Measurements from ENCODE around the gene APC. TPM values are rescaled to one million over a fixed set of nuclear protein-coding genes. Genes with fewer than 3 reads are reported as not detected.

APC gene
- total RNA-seq, 1 donor from 2014 or later: 47.0 TPM

DNA sequence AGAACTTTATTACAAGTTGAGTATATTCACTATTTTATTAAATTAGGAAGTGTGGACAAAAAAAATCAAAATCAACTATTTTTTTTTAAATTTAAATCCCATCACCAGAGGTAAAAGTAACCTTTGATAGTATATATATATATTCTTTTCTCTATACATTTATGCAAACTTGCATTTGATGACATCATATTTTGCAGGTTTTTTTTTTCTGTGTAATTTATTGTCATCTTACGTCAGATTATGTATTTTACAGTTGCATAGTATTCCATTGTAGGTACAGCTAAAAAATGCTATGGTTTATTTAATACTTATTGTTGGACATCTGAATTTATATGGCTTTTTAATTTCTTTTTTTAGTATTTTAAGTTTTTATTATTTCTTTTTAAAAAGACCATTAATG, 25.5 kb downstream of the APC start:
- TF ChIP-seq, protein P1, sequence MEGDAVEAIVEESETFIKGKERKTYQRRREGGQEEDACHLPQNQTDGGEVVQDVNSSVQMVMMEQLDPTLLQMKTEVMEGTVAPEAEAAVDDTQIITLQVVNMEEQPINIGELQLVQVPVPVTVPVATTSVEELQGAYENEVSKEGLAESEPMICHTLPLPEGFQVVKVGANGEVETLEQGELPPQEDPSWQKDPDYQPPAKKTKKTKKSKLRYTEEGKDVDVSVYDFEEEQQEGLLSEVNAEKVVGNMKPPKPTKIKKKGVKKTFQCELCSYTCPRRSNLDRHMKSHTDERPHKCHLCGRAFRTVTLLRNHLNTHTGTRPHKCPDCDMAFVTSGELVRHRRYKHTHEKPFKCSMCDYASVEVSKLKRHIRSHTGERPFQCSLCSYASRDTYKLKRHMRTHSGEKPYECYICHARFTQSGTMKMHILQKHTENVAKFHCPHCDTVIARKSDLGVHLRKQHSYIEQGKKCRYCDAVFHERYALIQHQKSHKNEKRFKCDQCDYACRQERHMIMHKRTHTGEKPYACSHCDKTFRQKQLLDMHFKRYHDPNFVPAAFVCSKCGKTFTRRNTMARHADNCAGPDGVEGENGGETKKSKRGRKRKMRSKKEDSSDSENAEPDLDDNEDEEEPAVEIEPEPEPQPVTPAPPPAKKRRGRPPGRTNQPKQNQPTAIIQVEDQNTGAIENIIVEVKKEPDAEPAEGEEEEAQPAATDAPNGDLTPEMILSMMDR (IDR thresholded peaks at IDR 0.05; ENCODE audit: insufficient read depth, low read length, poor library complexity, severe bottlenecking): no peak
- Histone ChIP-seq H3K36me3 (ENCODE audit: control insufficient read depth, insufficient read depth, low read length) (no peaks in the 10 kb centered on the region), H3K27me3 (ENCODE audit: control insufficient read depth, insufficient read depth, low read length) (no peaks in the 10 kb centered on the region), H3K4me3 (ENCODE audit: low read depth, low read length) (no peak overlapping the region)
- DNase-seq (ENCODE audit: low read depth): no peak

DNA sequence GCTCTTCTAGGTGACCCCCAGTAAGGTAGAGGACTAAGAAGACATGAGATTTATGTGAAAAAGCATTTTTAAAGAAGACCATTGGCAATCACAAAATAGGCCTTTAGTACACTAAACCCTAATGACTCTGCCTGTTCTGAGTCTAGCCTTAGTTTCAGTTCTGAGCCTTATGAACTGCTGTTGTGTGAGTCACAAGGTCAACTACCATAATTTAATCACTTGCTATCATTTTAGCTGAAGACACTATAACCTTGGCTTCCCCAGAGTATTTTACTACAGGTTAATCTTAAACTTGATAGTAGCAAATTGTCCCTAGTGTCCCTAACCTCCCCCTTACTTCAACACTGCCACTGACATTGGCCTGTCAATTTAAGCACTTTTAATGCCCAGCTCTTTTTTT, 34.4 kb downstream of the APC start:
- DNase-seq (ENCODE audit: low read depth): no peak
- TF ChIP-seq, protein P1 (IDR thresholded peaks at IDR 0.05; ENCODE audit: insufficient read depth, low read length, poor library complexity, severe bottlenecking): no peak
- no peaks in the 10 kb centered on the region for H3K36me3 ChIP-seq (ENCODE audit: control insufficient read depth, insufficient read depth, low read length)
- no peak overlapping the region for H3K4me3 ChIP-seq (ENCODE audit: low read depth, low read length)
- H3K27me3 ChIP-seq (ENCODE audit: control insufficient read depth, insufficient read depth, low read length): no peaks in the 10 kb centered on the region

DNA sequence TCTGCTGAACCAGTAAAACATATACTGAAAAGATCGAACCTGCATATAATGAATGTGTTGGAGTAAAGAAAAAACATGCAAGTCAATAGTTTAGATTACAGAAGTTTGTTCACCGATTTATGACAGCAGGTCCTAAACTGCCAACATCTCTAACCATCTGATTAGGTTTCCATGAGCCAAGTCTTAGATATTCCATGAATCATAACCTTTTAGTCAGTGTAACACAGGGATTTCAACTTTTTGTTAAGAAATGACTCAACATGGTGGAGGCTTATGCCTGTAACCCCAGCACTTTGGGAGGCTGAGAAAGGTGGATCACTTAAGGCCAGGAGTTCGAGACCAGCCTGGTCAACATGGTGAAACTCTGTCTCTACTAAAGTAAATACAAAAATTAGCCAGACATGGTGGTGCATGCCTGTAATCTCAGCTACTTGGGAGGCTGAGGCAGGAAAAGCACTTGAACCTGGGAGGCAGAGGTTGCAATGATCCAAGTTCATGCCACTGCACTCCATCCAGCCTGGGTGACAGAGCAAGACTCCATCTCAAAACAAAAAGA, 38.7 kb downstream of the APC start:
- Histone ChIP-seq H3K4me3 (ENCODE audit: low read depth, low read length) (no peak overlapping the region), H3K27me3 (ENCODE audit: control insufficient read depth, insufficient read depth, low read length) (no peaks in the 10 kb centered on the region), H3K36me3 (ENCODE audit: control insufficient read depth, insufficient read depth, low read length) (no peaks in the 10 kb centered on the region)
- DNase-seq (ENCODE audit: low read depth): no peak
- TF ChIP-seq, protein P1 (IDR thresholded peaks at IDR 0.05; ENCODE audit: insufficient read depth, low read length, poor library complexity, severe bottlenecking): no peak

DNA sequence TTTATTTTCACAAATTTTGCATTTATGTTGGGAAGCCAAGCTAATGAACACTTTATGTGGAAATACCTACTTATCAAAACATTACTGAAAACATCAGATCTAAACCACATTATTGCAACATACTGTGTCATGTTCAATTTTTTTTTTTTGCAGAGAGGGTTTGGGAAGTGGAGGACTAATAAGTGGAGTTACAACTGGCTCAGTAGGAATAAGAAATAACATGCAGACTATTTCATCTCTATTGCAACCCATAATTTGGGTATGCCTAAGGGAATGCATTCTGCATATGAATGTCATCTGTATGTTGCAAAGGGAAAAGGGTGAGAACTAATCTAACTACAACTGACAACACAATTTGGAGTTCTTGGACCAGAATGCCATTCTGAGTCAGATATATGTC, 41.8 kb downstream of the APC start:
- no peaks in the 10 kb centered on the region for H3K36me3 ChIP-seq (ENCODE audit: control insufficient read depth, insufficient read depth, low read length)
- TF ChIP-seq, protein P1 (IDR thresholded peaks at IDR 0.05; ENCODE audit: insufficient read depth, low read length, poor library complexity, severe bottlenecking): no peak
- H3K4me3 ChIP-seq (ENCODE audit: low read depth, low read length): no peak overlapping the region
- H3K27me3 ChIP-seq (ENCODE audit: control insufficient read depth, insufficient read depth, low read length): no peaks in the 10 kb centered on the region
- no peak for DNase-seq (ENCODE audit: low read depth)

DNA sequence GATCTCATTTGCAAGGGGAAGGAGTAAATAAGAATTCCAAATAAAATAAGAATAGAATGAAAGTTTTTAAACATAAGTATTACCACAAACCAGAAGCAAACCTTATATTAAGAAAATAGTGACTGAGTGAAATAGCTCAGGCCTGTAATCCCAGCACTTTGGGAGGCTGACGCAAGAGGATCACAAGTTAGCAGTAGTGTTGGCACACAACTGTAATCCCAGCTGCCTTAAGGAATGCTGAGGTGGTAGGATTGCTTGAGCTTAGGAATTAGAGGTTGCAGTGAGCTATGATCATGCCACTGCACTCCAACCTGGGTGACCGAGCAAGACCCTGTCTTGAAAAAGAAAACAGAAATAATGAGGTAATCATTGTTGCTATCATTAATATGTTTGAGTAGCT, 47.0 kb downstream of the APC start:
- no peak overlapping the region for H3K4me3 ChIP-seq (ENCODE audit: low read depth, low read length)
- TF ChIP-seq, protein P1 (IDR thresholded peaks at IDR 0.05; ENCODE audit: insufficient read depth, low read length, poor library complexity, severe bottlenecking): no peak
- H3K27me3 ChIP-seq (ENCODE audit: control insufficient read depth, insufficient read depth, low read length): no peaks in the 10 kb centered on the region
- no peak for DNase-seq (ENCODE audit: low read depth)
- no peaks in the 10 kb centered on the region for H3K36me3 ChIP-seq (ENCODE audit: control insufficient read depth, insufficient read depth, low read length)

DNA sequence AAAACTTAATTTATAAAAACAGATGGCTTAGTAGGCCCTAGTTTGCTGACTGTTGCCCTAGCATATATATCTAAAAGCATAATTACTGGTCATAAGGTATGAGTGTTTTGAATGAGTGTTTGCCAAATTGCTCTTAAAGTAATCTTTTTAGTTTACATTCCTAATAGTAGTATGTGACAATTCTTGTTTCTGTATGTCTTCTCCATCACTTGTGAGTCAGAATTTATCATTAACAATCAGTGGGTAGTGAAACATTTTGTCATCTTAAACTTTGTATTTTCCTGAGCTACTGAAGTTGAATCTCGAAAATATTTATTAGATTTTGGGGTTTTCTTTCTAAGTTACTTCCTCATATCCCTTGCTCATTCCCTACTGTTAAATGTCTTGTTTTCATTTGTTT, 49.6 kb downstream of the APC start:
- Histone ChIP-seq H3K36me3 (ENCODE audit: control insufficient read depth, insufficient read depth, low read length) (no peaks in the 10 kb centered on the region), H3K27me3 (ENCODE audit: control insufficient read depth, insufficient read depth, low read length) (no peaks in the 10 kb centered on the region), H3K4me3 (ENCODE audit: low read depth, low read length) (no peak overlapping the region)
- TF ChIP-seq, protein P1 (IDR thresholded peaks at IDR 0.05; ENCODE audit: insufficient read depth, low read length, poor library complexity, severe bottlenecking): no peak
- no peak for DNase-seq (ENCODE audit: low read depth)
